HEK293 (cell line): Measurements from ENCODE around the gene SULT1B1.

Experiments used
- CTCF ChIA-PET: fragments of 350-600 bp; formaldehyde crosslinking; extraction: SDS; loops from one replicate; lab custom pipeline; 2021; ENCODE audit warnings: antibody characterized with exemption; lab: Yijun Ruan, JAX
- POLR2A ChIA-PET: fragments of 300-600 bp; formaldehyde crosslinking; extraction: SDS; loops from one replicate; lab custom pipeline; 2020; ENCODE audit warnings: antibody characterized with exemption, inconsistent platforms; lab: Yijun Ruan, JAX
- H3K27ac ChIP-seq: fragments of 200-500 bp; sonication (Bioruptor generic); 2 replicates; pipeline ENCODE4 v1.5.1; 2014; ENCODE audit warnings: low read depth, low read length, control low read depth, inconsistent platforms; ENCODE audit errors: extremely low read depth
- H3K36me3 ChIP-seq, 2 experiments: fragments of 200-500 bp in 1 of 2; sonication (Bioruptor generic) in 1 of 2; 1 replicate in 1 of 2; 2 replicates in 1 of 2; pipeline ENCODE4 v1.5.1; 2014 to 2017; ENCODE audit warnings: inconsistent platforms in 2 of 2, low read length in 2 of 2; ENCODE audit not compliant: control insufficient read depth in 2 of 2, insufficient read depth in 1 of 2
- H3K4me1 ChIP-seq: fragments of 200-500 bp; sonication (Bioruptor generic); 2 replicates; pipeline ENCODE4 v1.5.1; 2014; ENCODE audit warnings: mild to moderate bottlenecking, low read length, inconsistent platforms; ENCODE audit not compliant: control insufficient read depth, insufficient read depth
- H3K4me3 ChIP-seq: 2 replicates; pipeline ENCODE4 v1.5.1; 2011; ENCODE audit warnings: low read depth, mild to moderate bottlenecking, control low read depth, low read length, moderate library complexity
- H3K9me3 ChIP-seq: fragments of 200-500 bp; sonication (Bioruptor generic); 2 replicates; pipeline ENCODE4 v1.5.1; 2014; ENCODE audit warnings: low read depth, low read length, inconsistent platforms; ENCODE audit not compliant: control insufficient read depth, insufficient read depth
- BCL11B ChIP-seq: fragments of 450-650 bp; formaldehyde crosslinking; IDR thresholded peaks from 2 replicates; pipeline ENCODE4 v1.5.1; 2016; ENCODE audit warnings: low read depth, missing biosample characterization, missing genetic modification characterization
- KLF17 ChIP-seq: fragments of 450-650 bp; formaldehyde crosslinking; IDR thresholded peaks from 2 replicates; pipeline ENCODE4 v1.5.1; 2016; ENCODE audit warnings: missing biosample characterization, missing genetic modification characterization
- PBX3 ChIP-seq: sonication (generic); formaldehyde crosslinking; IDR thresholded peaks from 2 replicates; pipeline ENCODE4 v1.8.1; 2022; ENCODE audit warnings: mild to moderate bottlenecking, moderate library complexity, missing genetic modification reagents
- PRDM1 ChIP-seq: fragments of 450-650 bp; formaldehyde crosslinking; IDR thresholded peaks from 2 replicates; pipeline ENCODE4; 2016; ENCODE audit warnings: missing biosample characterization, missing genetic modification characterization
- REST ChIP-seq: fragments of 450-650 bp; formaldehyde crosslinking; IDR thresholded peaks from 2 replicates; pipeline ENCODE4 v1.5.1; 2016; ENCODE audit warnings: missing biosample characterization, missing genetic modification characterization
- SP3 ChIP-seq: fragments of 450-650 bp; formaldehyde crosslinking; IDR thresholded peaks from 2 replicates; pipeline ENCODE4 v1.5.1; 2016; ENCODE audit warnings: missing biosample characterization, missing genetic modification characterization
- YY1 ChIP-seq: fragments of 450-650 bp; formaldehyde crosslinking; IDR thresholded peaks from 2 replicates; pipeline ENCODE4 v1.5.1; 2018; ENCODE audit warnings: missing biosample characterization, missing genetic modification characterization
- ZBTB11 ChIP-seq: fragments of 450-650 bp; formaldehyde crosslinking; conservative IDR thresholded peaks from 2 replicates; pipeline ENCODE4 v1.5.1; 2016; ENCODE audit warnings: low read depth, missing biosample characterization, missing genetic modification characterization
- ZBTB20 ChIP-seq: fragments of 450-650 bp; formaldehyde crosslinking; IDR thresholded peaks from 2 replicates; pipeline ENCODE4 v1.5.1; 2016; ENCODE audit warnings: missing biosample characterization, missing genetic modification characterization
- ZBTB21 ChIP-seq: fragments of 450-650 bp; formaldehyde crosslinking; IDR thresholded peaks from 2 replicates; pipeline ENCODE4 v1.5.1; 2017; ENCODE audit warnings: missing biosample characterization, missing genetic modification characterization
- ZBTB26 ChIP-seq: fragments of 450-650 bp; formaldehyde crosslinking; optimal IDR thresholded peaks from 2 replicates; pipeline ENCODE3; 2016; ENCODE audit warnings: missing biosample characterization, mild to moderate bottlenecking, missing genetic modification characterization
- ZBTB6 ChIP-seq: fragments of 450-650 bp; formaldehyde crosslinking; IDR thresholded peaks from 2 replicates; pipeline ENCODE4 v1.5.1; 2017; ENCODE audit warnings: missing biosample characterization, missing genetic modification characterization
- ZFP69B ChIP-seq: fragments of 450-650 bp; formaldehyde crosslinking; IDR thresholded peaks from 2 replicates; pipeline ENCODE4 v1.5.1; 2016; ENCODE audit warnings: missing biosample characterization, missing genetic modification characterization
- ZNF112 ChIP-seq: fragments of 450-650 bp; formaldehyde crosslinking; IDR thresholded peaks from 2 replicates; pipeline ENCODE4 v1.5.0; 2017; ENCODE audit warnings: missing biosample characterization, missing genetic modification characterization
- ZNF175 ChIP-seq: fragments of 450-650 bp; formaldehyde crosslinking; IDR thresholded peaks from 2 replicates; pipeline ENCODE4 v1.5.1; 2016; ENCODE audit warnings: missing biosample characterization, missing genetic modification characterization
- ZNF214 ChIP-seq: fragments of 450-650 bp; formaldehyde crosslinking; IDR thresholded peaks from 2 replicates; pipeline ENCODE4 v1.5.1; 2017; ENCODE audit warnings: missing biosample characterization, mild to moderate bottlenecking, missing genetic modification characterization, borderline replicate concordance
- ZNF426 ChIP-seq: fragments of 450-650 bp; formaldehyde crosslinking; IDR thresholded peaks from 2 replicates; pipeline ENCODE4 v1.5.1; 2017; ENCODE audit warnings: missing biosample characterization, missing genetic modification characterization, mild to moderate bottlenecking, inconsistent platforms, moderate library complexity
- ZNF629 ChIP-seq: fragments of 450-650 bp; formaldehyde crosslinking; IDR thresholded peaks from 2 replicates; pipeline ENCODE4 v1.5.1; 2017; ENCODE audit warnings: missing biosample characterization, missing genetic modification characterization
- ZNF692 ChIP-seq: fragments of 450-650 bp; formaldehyde crosslinking; IDR thresholded peaks from 2 replicates; pipeline ENCODE4 v1.5.1; 2016; ENCODE audit warnings: missing biosample characterization, missing genetic modification characterization
- ZNF843 ChIP-seq: fragments of 450-650 bp; formaldehyde crosslinking; IDR thresholded peaks from 2 replicates; pipeline ENCODE4 v1.5.1; 2016; ENCODE audit warnings: missing biosample characterization, missing genetic modification characterization

The SULT1B1 gene

GRCh38 chr4:69785211-69785831, 24.9 kb upstream of the SULT1B1 start:
- CTCF ChIA-PET: no interaction called here
- no peaks in the 10 kb centered on the region for H3K36me3 ChIP-seq
- no peak for TF ChIP-seq ZNF629 (tag by site-specific recombination)
- TF ChIP-seq ZNF426 (tag by site-specific recombination): no peak
- no peak for TF ChIP-seq ZNF214 (tag by site-specific recombination)
- TF ChIP-seq KLF17 (tag by site-specific recombination): no peak
- no peak for TF ChIP-seq SP3
- no peak for TF ChIP-seq ZNF175 (tag by site-specific recombination)
- TF ChIP-seq, all 188 proteins: peak for 0
- Histone ChIP-seq H3K27ac (no peak overlapping the region), H3K4me1 (no peaks in the 10 kb centered on the region), H3K4me3 (no peak overlapping the region), H3K9me3 (no peaks in the 10 kb centered on the region)
- POLR2A ChIA-PET: no interaction called here

- ChIA-PET CTCF (interaction anchor here (0.6 kb wide), 1 partner anchor 401 kb away, joined by 3 read pairs; no protein-coding TSS in a partner anchor), POLR2A (no interaction called here)
- H3K27ac ChIP-seq: no peak overlapping the region
- no peak for TF ChIP-seq ZNF692
- no peak for TF ChIP-seq ZBTB6 (tag by site-specific recombination)
- TF ChIP-seq PRDM1 (tag by site-specific recombination): no peak
- TF ChIP-seq ZNF843 (tag by site-specific recombination): no peak
- no peak for TF ChIP-seq ZNF112 (tag by site-specific recombination)
- TF ChIP-seq ZBTB20 (tag by site-specific recombination): no peak
- TF ChIP-seq ZBTB21 (tag by site-specific recombination): no peak
- no peak for TF ChIP-seq REST
- TF ChIP-seq ZBTB11: no peak
- no peak for TF ChIP-seq ZBTB26 (tag by site-specific recombination)
- TF ChIP-seq BCL11B (tag by site-specific recombination): no peak
- TF ChIP-seq YY1 (tag by site-specific recombination): no peak
- no peak for TF ChIP-seq ZFP69B (tag by site-specific recombination)
- TF ChIP-seq PBX3: no peak
These were observed 22.4 kb upstream of the SULT1B1 start for GRCh38 chr4:69782651-69783310.

More at GRCh38 chr4:69782651-69783310, 22.4 kb upstream of the SULT1B1 start:
- Histone ChIP-seq H3K4me1 (no peaks in the 10 kb centered on the region), H3K4me3 (no peak overlapping the region), H3K36me3 (no peaks in the 10 kb centered on the region), H3K9me3 (no peaks in the 10 kb centered on the region)
